Measurements from ENCODE around the gene PTAFR.

The PTAFR gene

DNA sequence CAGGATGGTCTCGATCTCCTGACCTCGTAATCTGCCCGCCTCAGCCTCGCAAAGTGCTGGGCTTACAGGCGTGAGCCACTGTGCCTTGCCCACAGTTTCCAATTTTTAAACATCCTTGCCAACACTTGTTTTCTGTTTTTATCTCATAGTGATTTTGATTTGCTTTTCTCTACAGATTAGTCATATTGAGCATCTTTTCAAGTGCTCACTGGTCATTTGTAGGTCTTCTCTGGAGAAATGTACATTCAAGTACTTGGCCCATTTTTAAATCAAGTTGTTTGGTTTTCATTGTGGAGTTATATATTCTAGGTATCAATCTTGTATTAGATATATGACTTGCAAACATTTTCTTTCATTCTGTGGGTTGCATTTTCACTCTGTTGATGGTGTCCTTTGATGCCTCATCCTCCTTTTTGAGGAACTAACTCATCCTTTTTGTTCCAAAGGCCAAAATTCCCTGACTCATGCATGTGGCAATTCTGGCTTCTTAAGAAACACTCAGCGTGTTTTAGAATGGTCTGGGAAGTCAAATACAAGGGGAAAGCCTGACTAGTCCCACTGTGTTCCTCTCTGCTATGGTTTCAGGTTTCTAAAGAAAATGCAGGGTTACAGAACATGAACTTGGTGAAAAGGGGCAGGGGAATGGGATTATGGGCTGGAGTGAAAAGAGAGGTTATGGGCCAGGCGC lies 37.3 kb downstream of the PTAFR start:
- peaks cover 28% of the 10 kb centered on the region for H3K4me1 Mint-ChIP-seq
- no peaks in the 10 kb centered on the region for H3K9me3 Mint-ChIP-seq
- H3K27me3 Mint-ChIP-seq, result peaks cover 75% of the 10 kb centered on the region
- peak overlapping the region in 1 of 2 donors; percentile 90 for H3K27ac Mint-ChIP-seq
- no peak overlapping the region for H3K4me3 Mint-ChIP-seq
- ATAC-seq (peak; percentile 49), DNase-seq (peak in 1 of 2 donors; percentile 17)

DNA sequence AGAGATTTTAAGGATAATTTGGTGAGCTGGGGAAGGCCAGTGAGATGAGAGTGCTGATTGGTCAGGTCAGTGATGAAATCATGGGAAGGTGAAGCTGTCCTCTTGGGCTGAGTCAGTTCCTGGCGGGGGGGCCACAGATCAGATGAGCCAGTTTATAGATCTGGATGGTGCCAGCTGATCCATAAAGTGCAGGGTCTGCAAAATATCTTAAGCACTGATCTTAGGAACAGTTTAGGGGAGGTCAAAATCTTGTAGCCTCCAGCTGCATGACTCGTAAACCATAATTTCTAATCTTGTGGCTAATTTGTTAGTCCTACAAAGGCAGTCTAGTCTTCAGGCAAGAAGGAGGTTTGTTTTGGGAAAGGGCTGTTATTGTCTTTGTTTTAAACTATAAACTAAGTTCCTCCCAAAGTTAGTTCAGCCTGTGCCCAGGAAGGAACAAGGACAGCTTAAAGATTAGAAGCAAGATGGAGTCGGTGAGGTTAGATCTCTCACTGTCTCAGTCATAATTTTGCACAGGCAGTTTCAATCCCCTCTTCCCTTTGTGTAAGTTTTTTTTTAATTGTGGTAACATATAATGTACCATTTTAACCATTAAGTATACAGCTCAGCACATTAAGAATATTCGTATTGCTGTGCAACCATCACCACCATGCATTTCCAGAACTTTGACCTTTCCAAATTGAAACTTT lies 39.4 kb downstream of the PTAFR start:
- H3K27ac Mint-ChIP-seq, result no peak overlapping the region
- H3K27me3 Mint-ChIP-seq, result peaks cover 74% of the 10 kb centered on the region
- DNase-seq (no peak), ATAC-seq (no peak)
- peaks cover 16% of the 10 kb centered on the region for H3K4me1 Mint-ChIP-seq
- H3K4me3 Mint-ChIP-seq, result no peak overlapping the region
- H3K9me3 Mint-ChIP-seq, result peaks cover 0 to 7% of the 10 kb centered on the region in 2 donors

DNA sequence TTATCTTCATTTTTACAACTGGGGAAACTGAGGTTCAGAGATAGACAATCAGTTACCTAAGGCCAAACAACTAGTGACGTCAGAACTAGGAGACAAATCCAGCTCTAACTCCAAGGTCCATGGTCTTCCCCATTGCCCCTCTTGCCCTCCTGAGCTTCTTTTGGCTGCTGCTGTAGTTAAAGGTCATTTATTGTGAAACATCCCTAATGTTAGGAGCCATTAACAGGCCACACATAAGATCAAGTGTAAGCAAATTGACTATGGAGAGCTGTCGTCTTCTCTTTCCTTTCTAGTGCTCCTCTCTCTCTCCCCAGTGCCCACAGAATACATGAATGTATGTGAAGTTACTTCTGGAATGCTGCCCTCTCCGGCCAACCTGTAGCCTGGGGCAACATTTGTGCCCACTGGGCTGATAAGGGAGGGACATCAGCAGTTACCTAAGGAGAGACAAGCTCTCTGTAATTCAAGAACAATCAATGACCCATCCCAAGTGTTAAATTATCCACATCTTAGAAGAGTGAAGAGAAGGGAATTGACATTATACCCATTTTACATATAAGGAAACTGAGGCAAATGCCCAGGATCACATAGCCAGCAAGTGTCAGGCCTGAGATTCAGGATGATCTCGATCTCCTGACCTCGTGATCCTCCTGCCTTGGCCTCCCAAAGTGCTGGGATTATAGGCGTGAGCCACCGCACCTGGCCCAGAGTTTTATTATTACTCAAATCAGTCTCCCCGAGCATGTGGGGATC lies 40.1 kb downstream of the PTAFR start:
- Mint-ChIP-seq H3K4me1 (peaks cover 16% of the 10 kb centered on the region), H3K27me3 (peaks cover 66% of the 10 kb centered on the region), H3K9me3 (peaks cover 0 to 7% of the 10 kb centered on the region in 2 donors), H3K27ac (no peak overlapping the region), H3K4me3 (no peak overlapping the region)
- DNase-seq (no peak), ATAC-seq (no peak)

DNA sequence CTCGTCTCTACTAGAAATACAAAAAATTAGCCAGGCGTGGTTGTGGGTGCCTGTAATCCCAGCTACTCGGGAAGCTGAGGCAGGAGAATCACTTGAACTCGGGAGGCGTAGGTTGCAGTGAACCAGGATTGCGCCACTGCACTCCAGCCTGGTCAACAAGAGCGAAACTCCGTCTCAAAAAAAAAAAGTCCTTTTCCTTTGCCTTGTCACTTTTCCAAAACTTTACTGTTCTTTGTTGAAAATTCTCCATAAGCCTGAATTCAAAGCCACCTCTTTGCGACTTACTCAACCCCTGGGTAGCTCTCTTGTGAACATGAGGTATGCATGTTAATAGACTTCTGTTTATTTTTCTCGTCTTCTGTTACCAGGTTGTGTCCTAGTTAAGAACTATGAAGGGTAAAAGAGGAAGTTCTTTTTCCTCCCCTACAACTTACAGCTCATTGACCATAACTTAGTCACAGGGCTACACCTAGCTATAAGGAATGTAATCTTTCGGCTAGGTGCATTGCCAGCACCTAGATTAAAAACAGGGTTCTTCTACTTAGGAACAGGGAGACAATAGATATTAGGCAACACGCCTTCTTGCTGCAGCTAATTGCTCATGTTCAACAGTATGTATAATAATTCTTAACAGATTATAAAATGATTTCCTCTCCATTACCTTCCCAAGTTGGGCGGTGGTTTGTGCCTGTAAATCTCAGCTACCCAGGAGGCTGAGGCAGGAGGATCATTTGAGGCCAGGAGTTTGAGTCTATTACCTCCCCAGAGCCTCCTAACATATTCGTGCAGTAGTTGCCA lies 40.9 kb downstream of the PTAFR start:
- peaks cover 16% of the 10 kb centered on the region for H3K4me1 Mint-ChIP-seq
- DNase-seq (no peak), ATAC-seq (no peak)
- no peak overlapping the region for H3K27ac Mint-ChIP-seq
- peaks cover 0 to 7% of the 10 kb centered on the region in 2 donors for H3K9me3 Mint-ChIP-seq
- peaks cover 65% of the 10 kb centered on the region for H3K27me3 Mint-ChIP-seq
- no peak overlapping the region for H3K4me3 Mint-ChIP-seq

DNA sequence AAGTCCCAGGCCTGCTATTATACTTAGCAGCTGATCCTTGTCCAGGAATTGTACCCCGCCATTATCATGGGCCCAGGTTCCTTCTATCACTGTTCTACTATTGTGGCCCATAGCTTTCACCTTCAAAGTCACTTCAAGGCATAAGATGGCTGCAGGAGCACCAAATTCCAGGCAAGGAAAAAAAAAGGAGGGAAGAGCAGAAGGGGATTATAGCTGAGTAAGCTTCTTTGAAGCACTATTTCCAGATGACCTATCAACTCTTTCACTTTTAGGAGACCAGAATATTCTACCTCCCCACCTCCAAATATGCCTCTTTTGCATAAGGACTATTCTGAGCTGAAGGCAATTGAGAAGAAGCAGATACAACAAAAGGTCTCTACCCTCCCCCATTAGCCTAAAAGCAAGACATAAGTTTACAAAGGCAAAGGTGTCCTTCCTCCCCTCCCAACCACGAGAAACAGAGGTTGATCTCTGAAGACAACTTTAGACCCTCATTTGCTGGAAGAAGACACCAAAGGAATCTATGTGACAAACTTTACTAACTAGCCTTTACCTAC lies 41.8 kb downstream of the PTAFR start:
- ATAC-seq (no peak), DNase-seq (no peak)
- peaks cover 16% of the 10 kb centered on the region for H3K4me1 Mint-ChIP-seq
- H3K4me3 Mint-ChIP-seq, result no peak overlapping the region
- peaks cover 61% of the 10 kb centered on the region for H3K27me3 Mint-ChIP-seq
- H3K9me3 Mint-ChIP-seq, result peaks cover 0 to 7% of the 10 kb centered on the region in 2 donors
- H3K27ac Mint-ChIP-seq, result no peak overlapping the region

DNA sequence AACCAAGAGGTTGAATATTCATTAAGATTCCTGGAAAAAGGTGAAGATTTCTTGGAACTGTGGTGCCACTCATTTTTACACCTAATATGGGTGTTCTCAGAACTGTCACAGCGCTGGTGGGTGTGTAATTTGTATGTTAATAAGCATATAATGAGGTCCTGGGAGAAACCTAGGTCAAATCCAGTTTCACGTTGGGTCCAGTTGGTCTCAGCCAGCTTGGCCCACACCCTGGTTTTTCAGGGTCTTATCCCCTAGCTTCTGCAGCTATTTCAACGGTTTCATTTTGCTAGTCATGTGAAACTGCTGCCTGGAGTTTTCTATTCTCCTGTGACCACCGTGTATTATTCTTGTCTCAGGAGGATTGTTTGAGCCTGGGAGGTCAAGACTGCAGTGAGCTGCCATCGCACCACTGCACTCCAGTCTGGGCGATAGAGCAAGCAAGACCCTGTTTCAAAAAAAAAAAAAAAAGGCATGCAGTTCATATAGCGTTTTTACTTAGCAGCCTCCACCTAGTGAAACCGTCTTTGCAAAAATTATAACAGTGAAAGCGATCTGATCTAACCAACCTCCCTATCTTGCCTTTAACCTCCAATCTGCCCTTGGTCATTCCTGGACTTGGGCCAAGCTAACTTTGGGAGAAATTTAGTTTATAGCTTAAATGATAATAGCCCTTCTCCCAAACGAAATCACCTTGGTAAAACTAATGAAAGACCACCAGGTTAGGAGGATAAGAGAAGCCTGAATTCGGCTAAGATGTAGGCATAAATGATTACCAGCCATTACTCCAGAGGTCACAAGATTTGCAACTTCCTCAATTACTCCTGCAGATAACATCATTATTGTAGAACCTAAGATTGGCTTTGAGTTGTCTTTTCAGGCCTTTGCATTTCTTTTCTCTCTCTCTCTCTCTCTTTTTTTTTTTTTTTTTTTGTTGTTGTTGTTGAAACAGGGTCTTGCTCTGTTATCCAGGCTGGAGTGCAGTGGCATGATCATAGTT lies 44.0 kb downstream of the PTAFR start:
- Mint-ChIP-seq H3K9me3 (peaks cover 0 to 7% of the 10 kb centered on the region in 2 donors), H3K27ac (no peak overlapping the region)

DNA sequence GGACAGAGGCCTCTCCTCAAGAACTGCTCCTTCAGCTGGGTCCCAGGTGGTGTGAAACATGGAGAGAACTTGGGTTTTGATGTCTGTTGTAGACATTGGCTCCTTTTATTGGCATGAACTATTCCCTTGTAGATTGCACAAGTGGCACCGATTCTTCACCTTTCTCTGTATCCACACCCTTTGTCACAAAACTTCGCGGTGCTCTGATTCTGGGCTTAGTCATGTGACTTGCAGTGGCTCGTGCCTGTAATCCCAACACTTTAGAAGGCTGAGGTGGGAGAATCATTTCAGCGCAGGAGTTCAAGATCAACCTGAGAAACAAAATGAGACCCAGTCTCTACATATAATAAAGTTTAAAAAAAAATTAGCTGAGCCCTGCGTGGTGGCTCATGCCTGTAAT lies 45.6 kb downstream of the PTAFR start:
- ATAC-seq (no peak), DNase-seq (no peak)
- peaks cover 63% of the 10 kb centered on the region for H3K27me3 Mint-ChIP-seq
- no peak overlapping the region for H3K27ac Mint-ChIP-seq
- no peak overlapping the region for H3K4me3 Mint-ChIP-seq
- peaks cover 0 to 7% of the 10 kb centered on the region in 2 donors for H3K9me3 Mint-ChIP-seq
- peaks cover 8% of the 10 kb centered on the region for H3K4me1 Mint-ChIP-seq

More for the DNA sequence above, 44.0 kb downstream of the PTAFR start:
- peaks cover 19% of the 10 kb centered on the region for H3K4me1 Mint-ChIP-seq
- no peak for DNase-seq
- ATAC-seq, result no peak
- peaks cover 64% of the 10 kb centered on the region for H3K27me3 Mint-ChIP-seq
- no peak overlapping the region for H3K4me3 Mint-ChIP-seq

DNA sequence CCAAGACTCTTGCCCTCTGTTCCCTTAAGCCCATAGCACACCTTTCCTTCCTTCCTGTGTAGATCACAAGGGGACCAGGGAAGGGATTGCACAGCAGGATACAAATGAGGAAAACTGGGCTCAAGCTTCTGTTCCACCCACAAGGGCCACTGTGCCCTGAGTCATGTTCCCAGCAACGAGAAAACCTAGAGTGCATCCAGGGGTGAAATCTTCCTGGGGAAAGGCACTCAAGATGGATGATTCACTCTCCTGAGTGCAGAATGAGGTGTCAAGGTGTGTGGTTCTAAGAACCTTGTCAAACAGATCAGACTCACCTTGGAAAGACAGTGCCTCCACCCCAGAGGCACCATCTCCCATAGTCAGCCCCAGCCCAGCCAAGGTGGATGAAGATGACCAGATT lies 47.3 kb downstream of the PTAFR start:
- no peak for ATAC-seq
- no peak overlapping the region for H3K27ac Mint-ChIP-seq
- H3K4me3 Mint-ChIP-seq, result no peak overlapping the region
- H3K4me1 Mint-ChIP-seq, result peaks cover 8% of the 10 kb centered on the region
- peaks cover 56% of the 10 kb centered on the region for H3K27me3 Mint-ChIP-seq
- H3K9me3 Mint-ChIP-seq, result peaks cover 0 to 7% of the 10 kb centered on the region in 2 donors
- DNase-seq, result no peak

DNA sequence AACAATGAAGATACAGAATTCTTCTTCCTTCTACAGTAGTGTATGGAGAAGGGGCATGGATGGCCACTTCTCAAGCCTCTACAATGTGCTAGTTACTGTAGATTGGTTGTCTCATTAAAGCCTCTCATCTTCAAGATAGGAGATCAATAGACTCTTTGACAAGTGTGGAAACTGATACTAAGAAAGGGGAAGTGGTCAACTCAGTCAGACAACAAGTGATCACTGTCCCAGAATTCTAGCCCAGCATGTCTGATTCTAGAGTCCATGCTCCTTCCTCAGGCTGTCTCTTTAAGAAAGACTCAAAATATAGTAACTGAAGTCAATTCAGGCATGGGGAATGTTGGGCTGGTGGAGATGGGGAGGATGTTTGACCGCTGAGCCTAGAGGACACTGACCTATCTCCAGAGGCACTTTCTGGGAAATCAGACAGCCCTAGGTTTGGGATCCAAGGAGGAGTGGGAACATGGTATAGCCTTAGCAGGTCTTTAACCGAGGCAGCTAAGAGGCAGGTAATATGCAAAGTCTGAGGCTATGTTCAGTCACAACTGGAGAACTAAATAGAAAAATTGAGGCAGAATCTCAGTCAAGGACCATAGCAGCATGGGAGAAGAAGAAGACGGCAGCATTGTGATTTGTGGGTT lies 48.8 kb downstream of the PTAFR start:
- no peaks in the 10 kb centered on the region for H3K9me3 Mint-ChIP-seq
- peaks cover 8% of the 10 kb centered on the region for H3K4me1 Mint-ChIP-seq
- no peak for DNase-seq
- peak; percentile 72 for ATAC-seq
- H3K4me3 Mint-ChIP-seq, result no peak overlapping the region
- no peak overlapping the region for H3K27ac Mint-ChIP-seq
- H3K27me3 Mint-ChIP-seq, result peaks cover 44% of the 10 kb centered on the region

DNA sequence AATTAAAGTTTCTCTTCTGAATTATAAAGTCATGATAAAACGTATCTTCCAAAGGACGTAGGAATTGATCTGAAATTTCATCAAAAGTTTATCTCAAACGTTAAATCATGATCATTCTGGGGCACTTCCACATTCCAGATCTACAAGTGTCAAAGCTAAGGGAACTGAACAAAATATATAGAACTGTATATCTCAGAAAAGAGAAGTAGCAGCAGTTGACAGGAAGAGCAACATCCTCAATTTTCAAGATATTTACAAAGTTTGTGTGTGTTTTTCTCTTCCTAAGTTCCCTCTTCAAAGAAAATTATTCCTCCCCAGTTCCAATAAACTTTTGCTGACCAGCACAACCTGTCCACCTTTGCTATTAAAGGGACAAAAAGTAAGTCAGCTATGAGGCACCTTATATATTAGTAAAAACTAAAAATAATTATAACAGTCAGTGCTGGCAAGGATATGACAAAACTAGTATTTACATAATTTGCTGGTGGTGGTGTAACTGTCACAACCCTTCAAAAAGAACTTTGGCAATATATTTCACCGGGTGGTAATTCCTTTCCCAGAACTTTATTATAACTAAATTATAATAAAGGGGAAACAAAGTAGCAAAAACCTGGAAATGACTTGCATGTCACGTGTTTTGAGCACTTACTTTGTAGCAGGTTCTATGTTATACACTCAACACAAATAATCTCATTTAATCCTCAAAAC lies 49.6 kb downstream of the PTAFR start:
- no peak overlapping the region for H3K27ac Mint-ChIP-seq
- no peak overlapping the region for H3K4me3 Mint-ChIP-seq
- H3K27me3 Mint-ChIP-seq, result peaks cover 44% of the 10 kb centered on the region
- DNase-seq, result no peak
- H3K9me3 Mint-ChIP-seq, result no peaks in the 10 kb centered on the region
- no peak for ATAC-seq
- H3K4me1 Mint-ChIP-seq, result peaks cover 8% of the 10 kb centered on the region

DNA sequence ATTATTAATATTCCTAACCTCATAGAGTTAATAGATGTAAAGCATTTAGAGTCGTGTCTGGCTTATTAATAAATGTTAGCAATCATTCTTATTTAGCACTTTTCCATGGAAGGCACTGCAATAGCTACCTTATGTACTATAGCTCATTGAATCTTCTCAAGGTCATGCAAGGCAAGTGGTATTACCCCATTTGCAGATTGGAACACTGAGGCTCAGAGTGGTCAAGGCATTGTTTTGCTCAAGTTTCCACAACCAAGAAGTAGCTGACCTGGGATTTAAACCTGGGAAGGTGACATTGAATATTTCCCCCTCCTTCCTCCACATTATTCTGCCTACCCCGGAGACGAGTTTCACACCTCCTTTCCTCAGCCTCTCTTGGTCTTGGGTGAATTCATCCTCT lies 50.3 kb downstream of the PTAFR start:
- H3K27me3 Mint-ChIP-seq, result peaks cover 46% of the 10 kb centered on the region
- no peak overlapping the region for H3K27ac Mint-ChIP-seq
- peaks cover 8% of the 10 kb centered on the region for H3K4me1 Mint-ChIP-seq
- H3K9me3 Mint-ChIP-seq, result no peaks in the 10 kb centered on the region
- no peak for ATAC-seq
- no peak for DNase-seq
- H3K4me3 Mint-ChIP-seq, result no peak overlapping the region

DNA sequence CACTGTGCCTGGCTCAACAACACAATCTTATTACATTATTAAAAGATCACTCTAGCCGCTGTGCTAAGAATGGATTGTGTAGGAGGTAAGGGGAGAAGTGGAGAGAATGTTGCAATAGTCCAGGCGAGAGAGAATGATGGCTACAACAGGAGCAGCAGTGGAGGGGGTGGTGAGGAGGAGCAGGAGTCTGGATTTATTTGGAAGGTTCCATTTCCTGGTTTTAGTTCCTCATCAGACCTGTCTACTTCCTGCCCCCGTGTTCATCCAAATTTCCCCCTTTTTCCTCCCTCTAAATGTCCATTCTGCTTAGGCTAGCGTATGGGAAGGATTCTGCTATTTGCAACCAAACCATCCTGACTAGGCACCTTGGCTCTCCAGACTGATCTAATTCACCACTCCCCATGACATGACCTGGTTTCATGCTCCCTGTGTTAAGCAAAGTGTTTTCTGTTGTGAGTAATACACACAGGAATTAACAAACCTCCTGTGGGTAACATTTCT lies 53.0 kb downstream of the PTAFR start:
- Mint-ChIP-seq H3K27ac (no peak overlapping the region), H3K4me3 (no peak overlapping the region), H3K9me3 (no peaks in the 10 kb centered on the region), H3K27me3 (peaks cover 55% of the 10 kb centered on the region), H3K4me1 (peaks cover 8% of the 10 kb centered on the region)
- DNase-seq (no peak), ATAC-seq (no peak)

DNA sequence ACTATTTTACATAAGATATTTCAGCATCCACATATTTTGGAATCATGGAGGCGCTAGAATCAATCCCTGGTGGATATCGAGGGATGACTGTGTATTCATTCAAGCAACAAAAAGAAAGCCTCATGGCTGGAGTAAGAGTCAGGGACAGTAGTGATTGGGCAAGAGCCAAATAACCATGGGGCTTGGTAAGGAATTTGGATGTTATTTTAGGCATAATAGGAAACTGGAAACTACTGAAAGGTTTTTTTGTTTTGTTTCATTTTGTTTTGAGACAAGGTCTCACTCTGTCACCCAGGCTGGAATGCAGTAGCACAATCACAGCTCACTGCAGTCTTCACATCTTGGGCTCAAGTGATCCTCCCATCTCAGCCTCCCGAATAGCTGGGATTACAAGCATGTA lies 54.3 kb downstream of the PTAFR start:
- H3K9me3 Mint-ChIP-seq, result no peaks in the 10 kb centered on the region
- no peak overlapping the region for H3K27ac Mint-ChIP-seq
- no peak overlapping the region for H3K4me3 Mint-ChIP-seq
- peaks cover 48% of the 10 kb centered on the region for H3K27me3 Mint-ChIP-seq
- no peaks in the 10 kb centered on the region for H3K4me1 Mint-ChIP-seq
- ATAC-seq (no peak), DNase-seq (no peak)
